ENCODE results near the gene GALNT10.
"Not testable (repeated sequence)": the region's sequence is repeated elsewhere in the genome, so short reads cannot be mapped to it uniquely, and the experiment has no call there.

The GALNT10 gene, protein sequence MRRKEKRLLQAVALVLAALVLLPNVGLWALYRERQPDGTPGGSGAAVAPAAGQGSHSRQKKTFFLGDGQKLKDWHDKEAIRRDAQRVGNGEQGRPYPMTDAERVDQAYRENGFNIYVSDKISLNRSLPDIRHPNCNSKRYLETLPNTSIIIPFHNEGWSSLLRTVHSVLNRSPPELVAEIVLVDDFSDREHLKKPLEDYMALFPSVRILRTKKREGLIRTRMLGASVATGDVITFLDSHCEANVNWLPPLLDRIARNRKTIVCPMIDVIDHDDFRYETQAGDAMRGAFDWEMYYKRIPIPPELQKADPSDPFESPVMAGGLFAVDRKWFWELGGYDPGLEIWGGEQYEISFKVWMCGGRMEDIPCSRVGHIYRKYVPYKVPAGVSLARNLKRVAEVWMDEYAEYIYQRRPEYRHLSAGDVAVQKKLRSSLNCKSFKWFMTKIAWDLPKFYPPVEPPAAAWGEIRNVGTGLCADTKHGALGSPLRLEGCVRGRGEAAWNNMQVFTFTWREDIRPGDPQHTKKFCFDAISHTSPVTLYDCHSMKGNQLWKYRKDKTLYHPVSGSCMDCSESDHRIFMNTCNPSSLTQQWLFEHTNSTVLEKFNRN

DNA sequence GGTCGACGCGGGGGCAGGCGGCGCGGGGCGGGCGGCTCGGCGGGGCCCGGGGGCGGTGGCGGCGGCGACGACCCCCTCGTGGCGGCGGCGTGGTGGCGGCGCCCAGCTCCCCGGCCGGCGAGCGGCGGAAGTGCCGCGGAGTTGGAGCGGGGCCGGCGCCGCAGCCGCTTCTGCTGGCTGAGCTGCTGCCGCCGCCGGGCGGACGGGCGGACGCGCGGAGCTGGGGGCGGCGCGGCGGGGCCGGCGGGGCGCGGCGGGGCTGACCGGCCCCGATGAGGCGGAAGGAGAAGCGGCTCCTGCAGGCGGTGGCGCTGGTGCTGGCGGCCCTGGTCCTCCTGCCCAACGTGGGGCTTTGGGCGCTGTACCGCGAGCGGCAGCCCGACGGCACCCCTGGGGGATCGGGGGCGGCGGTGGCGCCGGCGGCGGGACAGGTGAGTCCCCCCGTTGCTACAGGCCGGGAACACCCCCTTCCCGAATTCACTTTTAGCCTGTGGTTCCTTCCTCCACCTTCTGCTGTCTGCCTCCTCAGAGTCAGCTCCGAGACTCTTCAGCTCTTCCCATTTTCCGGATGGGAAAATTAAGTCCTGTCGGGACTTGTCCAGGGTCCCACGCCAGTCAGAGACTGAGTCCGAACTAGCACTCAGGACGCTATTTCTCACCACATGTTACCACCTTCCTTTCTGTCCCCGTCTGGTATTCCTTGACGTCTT is at the start of gene GALNT10:
TSS of gene GALNT10 (plus strand) at position 139 of the 710 bp plus-strand sequence. CDS start at position 273, 134 bp downstream.
- peak; percentile 24 for DNase-seq

DNA sequence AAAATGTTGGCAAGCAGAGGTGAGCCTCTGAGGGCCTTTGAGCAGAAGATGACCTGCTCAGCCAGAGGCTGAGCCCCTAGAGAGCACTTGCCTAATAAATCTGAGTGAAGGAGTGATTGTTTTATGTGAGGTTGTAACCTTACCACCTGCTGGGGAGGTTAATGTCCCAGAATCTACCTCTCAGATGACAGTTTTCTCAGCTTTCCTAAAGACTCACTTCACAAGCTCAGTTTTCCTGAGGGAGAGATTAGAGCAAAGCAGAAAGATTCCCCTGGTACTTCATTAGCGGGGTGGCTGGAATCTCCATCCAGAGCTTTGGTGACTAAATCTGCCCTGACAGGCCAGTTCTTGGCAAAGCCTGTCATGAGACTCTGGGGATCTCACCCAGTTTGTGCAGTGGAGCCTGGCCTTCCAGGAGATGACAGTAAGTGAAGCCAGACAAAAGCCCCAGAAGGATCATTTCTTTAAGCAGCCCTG is 48.8 kb upstream of the GALNT10 start:
- DNase-seq, result no peak

DNA sequence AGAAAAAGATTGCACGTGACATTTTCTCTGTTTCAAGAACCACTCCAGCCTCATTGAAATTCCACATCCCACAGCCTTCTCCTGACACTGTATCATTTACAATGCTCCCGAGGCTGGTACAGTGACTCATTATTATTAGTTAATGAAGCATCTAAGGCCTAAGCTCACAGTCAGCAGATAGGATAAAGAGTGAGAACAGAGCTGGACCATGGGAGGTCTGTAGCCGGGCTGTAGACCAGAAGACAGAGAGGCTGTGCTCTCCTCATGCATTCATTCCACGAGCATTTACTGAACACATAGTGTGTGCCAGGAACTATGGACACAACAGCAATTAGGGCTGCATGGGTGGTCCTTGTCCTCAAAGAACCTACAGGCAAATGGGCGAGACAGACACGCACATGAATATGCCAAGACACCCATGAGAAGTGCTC is 47.3 kb upstream of the GALNT10 start:
- no peak for DNase-seq

- DNase-seq, result no peak
Measured at GRCh38 chr5:154145268-154145667, 45.3 kb upstream of the GALNT10 start.

- no peak for DNase-seq
Measured at GRCh38 chr5:154146409-154146808, 44.1 kb upstream of the GALNT10 start.

DNA sequence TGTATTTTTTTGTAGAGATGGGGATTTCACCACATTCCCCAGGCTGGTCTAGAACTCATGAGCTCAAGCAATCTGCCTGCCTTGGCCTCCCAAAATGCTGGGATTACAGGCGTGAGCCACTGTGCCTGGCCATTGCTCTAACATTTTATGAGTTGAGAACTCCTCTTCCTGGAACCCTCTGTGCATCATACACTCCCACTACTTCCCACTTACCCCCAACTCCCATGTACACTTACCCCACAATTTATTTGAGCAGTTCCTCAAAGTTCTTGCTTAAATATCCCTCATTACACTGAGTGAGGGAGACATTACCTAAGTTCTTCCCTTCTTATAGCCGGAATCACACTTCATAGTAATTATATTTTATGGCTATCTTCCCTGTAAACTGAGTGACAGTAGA is 42.9 kb upstream of the GALNT10 start:
- no peak for DNase-seq

GRCh38 chr5:154150471-154150870 is 40.1 kb upstream of the GALNT10 start:
- not testable (repeated sequence) for DNase-seq

DNA sequence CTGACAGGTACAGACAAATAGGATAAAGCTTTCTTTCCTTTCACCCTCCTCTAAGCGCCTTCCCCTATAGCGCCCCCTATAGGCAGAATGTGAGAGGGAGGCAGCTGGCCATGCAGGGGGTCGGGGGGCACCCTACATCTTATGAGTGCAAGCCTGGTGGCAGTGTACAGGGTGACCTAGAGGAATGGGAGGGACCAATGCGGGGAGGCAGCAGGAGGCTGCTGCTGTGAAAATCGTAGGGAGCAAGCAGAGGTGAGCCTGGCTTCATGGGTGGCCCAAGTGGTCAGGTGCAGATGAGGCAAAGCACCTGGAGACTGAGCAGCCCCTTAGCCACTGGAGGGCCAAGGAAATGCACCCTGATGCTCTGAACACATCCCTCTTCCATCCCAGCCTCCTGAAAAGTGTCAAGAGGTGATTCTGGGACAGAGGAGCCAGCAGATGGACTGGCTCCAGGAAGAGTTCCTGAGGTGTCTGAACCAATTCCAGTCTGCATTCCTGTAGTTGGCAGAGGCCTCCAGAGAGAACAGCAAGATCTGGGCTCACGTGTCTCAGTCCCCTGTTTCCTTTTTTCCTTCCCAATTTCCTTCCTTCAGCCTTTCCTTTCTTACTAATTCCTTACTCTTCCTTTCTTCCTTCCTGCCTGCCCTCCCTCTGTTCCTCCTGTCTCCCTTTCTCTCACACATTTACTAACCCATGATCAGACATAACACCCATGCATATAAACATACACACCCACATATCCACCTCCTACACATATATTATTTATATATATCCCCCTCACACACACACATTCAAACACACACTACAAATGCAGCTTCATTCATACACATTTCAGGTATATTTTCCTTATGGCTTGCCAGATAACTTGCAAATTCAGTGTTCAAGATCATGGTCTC is 32.8 kb upstream of the GALNT10 start:
- no peak for DNase-seq

- no peak for DNase-seq
Measured at GRCh38 chr5:154158379-154158737, 32.2 kb upstream of the GALNT10 start.

DNA sequence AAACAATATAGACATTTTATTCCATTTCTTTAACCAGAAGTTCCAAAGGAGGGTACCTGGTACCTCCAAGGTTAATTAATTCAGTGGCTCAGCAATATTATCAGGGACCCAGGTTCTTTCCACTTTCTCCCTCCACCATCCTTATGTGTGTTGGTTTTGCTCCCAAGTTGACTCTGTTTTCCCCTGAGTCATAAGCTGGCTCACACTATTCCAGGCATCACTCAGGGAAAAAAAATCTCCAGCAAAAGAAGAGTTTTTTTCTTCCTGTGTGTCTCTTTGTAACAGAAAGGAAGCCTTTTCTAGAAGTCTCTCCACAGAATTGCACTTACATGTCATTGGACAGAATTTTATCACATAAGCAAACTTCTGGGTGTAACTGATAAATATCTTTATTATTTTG is 31.2 kb upstream of the GALNT10 start:
- no peak for DNase-seq

- DNase-seq, result no peak
Measured at GRCh38 chr5:154162539-154163151, 27.9 kb upstream of the GALNT10 start.

DNA sequence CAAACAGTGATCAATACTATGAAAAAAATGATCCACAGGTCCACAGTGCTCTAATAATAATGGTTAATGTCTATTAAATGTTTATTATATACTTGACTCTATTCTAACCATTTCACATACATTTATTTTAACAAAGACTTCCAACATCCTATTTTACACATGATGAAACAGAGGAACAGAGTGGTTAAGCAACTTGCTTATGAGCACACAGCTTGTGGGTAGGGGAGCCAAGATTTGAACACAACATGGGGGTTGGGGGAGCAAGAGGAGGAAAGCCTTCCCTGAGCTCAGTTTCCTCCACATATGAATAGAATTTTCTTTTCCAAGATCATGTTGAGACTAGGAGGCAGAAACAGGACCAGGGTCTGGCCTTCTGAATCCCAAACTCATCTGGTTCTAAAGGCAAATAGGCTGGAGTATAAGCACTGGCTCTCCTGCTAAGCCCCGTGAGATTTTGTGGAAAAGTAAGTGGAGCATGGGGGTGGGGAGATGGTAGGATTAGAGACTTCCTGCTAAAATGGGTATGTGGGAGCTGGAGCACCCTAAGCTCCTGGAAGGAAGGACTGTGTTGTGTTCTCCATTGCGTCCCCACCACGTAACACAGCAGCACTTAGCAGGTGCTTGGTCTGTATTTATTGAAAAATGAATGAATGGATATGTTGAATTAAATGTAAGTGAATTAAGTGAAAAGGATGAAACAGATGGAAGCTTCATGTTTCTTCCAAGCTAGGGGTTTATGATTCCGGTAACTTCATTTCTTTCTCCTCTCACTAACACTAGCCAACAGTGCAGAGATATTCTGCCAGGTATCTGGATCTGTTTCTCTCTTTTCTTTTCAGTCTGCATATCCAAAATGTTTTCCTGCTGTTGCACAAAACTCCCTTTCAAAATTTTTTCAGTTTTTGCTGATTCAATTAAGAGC is 26.9 kb upstream of the GALNT10 start:
- no peak for DNase-seq

GRCh38 chr5:154164249-154164581 is 26.3 kb upstream of the GALNT10 start:
- DNase-seq, result no peak

GRCh38 chr5:154165886-154166285 is 24.6 kb upstream of the GALNT10 start:
- DNase-seq, result no peak

DNA sequence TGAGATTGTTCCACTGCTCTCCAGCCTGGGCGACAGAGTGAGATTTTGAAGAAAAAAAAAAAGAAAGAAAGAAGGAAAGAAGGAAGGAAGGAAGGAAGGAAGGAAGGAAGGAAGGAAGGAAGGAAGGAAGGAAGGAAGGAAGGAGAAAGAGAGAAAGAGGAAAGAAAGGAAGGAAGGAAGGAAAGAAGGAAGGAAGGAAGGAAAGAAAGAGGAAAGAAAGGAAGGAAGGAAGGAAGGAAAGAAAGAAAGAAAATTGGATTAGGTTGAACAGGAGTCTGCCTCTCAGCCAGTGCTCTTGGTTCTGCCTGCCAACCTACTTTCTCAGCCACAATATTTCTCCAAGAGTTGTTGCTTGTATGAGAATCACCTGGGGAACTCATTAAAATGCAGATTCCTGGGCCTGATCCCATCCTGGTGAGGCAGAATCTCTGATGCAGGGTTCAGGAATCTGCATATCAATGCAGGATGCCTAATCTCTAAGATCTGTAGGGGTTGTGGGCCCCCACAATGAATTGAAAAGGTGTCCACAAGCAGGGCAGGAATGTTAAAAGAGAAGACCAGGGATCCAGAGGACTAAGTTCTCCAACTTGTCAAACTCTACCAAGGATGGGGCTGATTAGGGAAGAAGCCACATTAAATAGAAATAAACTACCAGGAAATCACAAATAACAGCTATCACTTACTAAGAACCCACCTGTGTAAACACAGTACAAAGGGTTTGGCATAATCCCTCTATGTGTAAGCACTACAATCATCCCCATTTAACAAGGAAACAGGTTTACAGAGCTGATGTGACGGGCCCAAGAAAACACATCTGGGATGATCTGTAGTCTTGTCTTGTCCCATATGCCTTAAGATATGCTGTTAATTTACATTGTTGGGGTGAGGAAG is 23.4 kb upstream of the GALNT10 start:
- no peak for DNase-seq

- DNase-seq, result no peak
Measured at GRCh38 chr5:154168395-154168794, 22.1 kb upstream of the GALNT10 start.

DNA sequence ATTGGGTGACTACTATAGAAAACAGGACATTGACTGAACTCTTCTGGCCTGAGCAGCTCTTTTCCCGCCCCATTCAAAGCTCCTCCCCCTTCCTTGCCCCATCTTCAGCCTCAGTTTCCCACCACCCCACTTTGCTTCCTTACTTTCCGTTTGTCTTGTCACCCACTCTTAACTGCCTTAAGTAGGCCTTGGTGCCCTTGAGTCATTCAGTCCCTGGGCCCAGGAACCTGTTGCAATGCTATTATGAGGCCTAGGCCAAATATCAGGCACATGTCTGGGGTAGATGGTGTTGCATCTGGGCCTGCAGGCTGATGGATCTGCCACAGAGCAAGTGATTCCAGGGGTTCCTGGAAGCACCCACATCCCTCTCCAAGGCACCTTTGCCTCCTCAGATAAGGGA is 17.7 kb upstream of the GALNT10 start:
- no peak for DNase-seq

GRCh38 chr5:154174091-154174490 is 16.4 kb upstream of the GALNT10 start:
- DNase-seq, result no peak

- DNase-seq, result no peak
Measured at GRCh38 chr5:154176181-154176580, 14.4 kb upstream of the GALNT10 start.

DNA sequence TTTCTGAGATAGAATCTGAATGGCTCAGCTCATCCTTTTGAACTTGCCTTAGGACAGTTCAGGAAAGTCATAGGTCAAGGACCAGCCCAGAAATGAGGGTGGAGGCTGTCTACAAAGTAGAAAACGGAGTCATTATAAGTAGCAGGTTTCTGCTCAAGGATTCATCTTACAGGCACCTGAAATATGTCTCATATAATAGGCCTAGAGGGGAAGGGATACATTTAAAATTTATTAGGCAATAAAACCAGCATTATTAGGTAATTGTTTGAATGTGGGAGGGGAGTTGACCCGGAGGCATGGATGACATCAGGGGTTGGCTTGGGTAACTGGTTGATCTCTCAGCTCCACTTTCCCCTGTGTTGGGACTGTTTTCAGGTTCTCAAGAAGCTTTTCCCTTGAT is 11.9 kb upstream of the GALNT10 start:
- no peak for DNase-seq
